Measurements from ENCODE around the gene NXPH4.

- TF ChIP-seq CTCF (conservative IDR thresholded peaks at IDR 0.05; ENCODE audit: low read length) (no peak), EZH2phosphoT487 (IDR thresholded peaks at IDR 0.05; ENCODE audit: borderline replicate concordance, low read depth, low read length) (no peak)
Observed at GRCh38 chr12:57226588-57227314, 10.2 kb downstream of the NXPH4 start.
